ENCODE results near the gene PDAP1.

DNA sequence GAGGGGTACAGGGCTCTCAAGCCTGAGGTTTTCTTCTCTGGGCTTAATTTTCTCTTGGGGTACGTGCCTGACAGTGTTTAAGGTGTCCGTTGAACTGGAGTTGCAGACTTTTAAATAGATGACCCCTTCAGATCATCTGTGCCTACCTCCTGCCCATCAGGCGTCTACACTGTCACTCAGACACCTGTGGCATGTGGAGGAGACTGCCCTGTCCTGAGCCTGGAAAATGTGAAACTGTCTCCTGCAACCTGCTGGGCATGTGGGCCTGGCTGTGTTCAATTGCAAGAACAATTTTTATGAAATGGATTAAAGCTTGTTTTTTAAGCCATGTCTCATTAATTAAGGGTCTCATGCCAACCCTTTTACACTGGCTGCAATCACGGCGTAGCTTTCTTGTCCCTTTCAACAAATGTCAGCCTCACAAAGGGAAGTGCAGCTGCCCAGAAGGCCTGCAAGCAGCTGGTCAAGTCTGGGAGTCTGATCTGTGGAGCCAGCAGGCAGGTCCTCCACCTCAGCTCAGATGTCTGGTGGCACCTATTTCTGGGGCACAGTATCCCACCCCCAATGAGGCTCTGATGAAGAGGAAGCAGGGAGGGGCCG is 48.8 kb upstream of the PDAP1 start:
- TF ChIP-seq GATA2 (IDR thresholded peaks at IDR 0.05; ENCODE audit: low read depth, low read length) (no peak), GATA3 (IDR thresholded peaks at IDR 0.05; ENCODE audit: low read depth, low read length) (no peak)

All from SH-SY5Y (cell line).